Retina (tissue), 1 donor: ENCODE data around the gene AHCY.
"Not testable (repeated sequence)": the region's sequence is repeated elsewhere in the genome, so short reads cannot be mapped to it uniquely, and the experiment has no call there.

Source experiments
- DNase-seq: peaks from one replicate; pipeline ENCODE4 v3.0.0-alpha.2; 2016

AHCY gene

DNA sequence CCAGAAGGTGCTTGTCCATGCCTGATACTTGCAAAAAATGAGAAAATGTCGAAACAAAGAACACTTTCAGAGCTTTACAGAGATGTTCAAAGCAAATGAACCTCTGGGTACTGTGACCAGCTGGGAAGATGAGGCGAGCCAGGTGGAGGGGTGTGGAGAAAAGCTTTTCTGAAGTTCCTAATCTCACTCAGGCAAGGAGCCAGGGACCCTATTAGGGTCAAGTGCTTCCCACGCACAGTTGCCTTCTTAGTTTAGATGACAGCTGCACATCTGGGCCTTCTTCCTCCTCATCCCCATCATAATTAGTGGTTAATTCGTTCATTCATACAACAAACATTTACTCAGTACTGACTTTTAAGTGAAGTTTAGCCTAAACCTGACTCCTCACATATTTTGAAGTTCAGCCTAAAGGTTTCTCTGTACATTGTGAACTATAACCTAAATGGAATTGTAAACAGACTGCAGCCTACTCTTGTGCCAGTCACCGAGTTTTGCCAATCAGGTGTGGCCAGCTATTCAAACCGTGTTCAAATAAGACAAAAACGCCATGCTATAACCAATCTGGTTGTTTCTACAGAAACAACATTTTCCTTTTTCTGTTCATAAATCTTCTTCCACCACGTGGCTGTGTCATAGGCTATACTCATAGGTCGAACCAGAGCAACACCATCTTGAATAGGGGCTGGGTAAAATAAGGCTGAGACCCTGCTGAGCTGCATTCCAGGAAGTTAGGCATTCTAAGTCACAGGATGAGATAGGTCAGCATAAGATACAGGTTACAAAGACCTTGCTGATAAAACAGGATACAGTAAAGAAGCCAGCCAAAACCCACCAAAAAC lies 19.3 kb upstream of the AHCY start:
- DNase-seq = no peak

DNA sequence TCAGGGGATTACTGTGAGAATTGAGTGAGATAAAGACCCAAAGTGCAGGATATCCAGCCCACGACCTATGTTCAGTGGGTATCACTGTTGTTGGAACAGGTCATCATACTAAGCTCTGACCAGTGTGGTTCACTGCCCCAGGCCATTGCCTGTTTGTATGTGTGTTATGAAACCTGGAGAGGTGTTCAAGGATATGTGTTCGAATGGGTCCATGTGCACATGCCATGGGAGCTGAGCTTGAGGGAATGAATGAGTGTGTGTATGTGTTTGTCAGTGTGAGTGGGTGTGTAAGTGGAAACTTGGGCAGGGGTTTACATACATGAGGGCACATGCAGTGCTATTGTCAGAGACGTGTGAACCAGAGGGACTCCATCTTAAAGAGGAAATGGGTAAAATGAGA lies 17.7 kb upstream of the AHCY start:
- DNase-seq = no peak

DNA sequence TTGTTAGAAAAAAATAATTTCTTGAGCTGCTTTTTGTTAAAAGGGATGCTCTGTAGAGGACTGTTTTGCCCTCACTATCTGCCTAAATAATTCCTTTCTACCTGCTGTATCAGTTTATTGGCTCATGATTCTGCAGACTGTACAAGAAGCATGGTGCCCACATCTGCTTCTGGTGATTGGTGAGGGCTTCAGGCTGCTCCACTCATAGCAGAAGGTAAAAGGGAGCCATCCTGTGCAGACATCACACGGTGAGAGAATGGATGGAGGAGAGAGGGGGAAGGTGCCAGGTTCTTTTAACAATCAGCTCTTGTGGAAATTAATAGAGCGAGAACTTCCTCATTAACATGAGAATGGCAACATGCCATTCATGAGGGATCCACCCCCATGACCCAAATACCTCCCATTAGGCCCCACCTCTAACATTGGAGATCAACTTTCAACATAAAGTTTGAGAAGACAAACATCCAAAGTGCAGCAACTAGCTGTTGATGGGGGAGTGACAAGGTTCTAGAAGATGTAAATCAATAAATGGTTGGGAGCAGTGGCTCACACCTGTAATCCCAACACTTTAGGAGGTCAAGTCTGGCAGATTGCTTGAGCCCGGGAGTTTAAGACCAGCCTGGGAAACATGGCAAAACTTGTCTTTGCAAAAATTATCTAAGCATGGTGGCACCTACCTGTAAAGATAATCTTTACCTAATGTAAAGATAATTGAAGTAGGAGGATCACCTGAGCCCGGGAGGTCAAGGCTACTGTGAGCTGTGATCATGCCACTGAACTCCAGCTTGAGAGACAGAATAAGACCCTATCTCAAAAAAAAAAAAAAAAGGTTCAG lies 15.7 kb upstream of the AHCY start:
- peak; percentile 50 for DNase-seq

DNA sequence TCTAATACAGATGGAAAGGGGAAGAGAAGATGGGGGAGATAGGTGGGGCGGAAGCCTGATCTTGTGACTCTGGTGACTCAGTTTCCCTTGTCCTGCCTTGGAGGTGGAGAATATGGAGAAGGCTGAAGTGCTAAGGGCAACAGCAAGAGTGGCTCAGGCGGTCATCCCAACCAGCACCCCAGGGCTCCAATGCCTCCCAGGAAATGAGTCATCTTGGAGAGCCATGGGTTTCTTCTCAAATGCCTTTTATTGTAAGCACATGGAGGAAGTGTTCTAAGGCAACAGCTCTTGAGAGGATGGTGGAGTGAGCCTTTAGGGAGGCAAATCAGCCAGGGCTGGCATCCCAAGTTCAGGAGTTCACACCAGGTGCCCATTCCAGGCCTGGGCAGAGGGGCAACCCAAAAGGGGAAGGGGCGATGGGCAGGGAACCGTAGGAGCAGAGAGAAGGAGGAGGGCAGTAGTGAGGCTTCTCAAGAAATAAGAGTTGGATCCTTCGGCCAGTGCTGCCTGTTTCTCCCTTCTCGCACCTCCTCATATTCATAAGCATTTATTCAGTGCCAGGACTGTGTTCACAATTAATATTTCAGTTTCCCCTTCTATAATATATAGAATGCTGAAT lies 13.2 kb upstream of the AHCY start:
- no peak for DNase-seq

DNA sequence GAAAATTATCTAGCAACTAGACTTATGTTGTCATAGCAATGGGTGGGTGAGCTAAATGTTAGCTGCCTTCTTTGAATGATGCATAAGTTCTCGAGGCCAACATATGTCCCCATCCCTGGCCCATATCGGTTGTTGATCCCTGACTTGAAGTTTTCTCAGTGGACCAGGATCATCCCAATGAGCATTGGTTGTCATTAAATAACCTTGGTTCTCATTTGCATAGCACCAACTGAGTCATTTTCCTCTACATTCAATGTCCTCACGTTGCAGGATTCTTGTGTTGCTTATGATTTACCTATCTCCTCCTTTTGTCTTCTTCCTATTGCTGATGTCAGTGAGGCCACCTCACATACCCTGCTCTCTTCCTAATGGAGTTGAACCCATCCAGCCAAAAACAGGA lies 12.1 kb upstream of the AHCY start:
- DNase-seq = no peak

DNA sequence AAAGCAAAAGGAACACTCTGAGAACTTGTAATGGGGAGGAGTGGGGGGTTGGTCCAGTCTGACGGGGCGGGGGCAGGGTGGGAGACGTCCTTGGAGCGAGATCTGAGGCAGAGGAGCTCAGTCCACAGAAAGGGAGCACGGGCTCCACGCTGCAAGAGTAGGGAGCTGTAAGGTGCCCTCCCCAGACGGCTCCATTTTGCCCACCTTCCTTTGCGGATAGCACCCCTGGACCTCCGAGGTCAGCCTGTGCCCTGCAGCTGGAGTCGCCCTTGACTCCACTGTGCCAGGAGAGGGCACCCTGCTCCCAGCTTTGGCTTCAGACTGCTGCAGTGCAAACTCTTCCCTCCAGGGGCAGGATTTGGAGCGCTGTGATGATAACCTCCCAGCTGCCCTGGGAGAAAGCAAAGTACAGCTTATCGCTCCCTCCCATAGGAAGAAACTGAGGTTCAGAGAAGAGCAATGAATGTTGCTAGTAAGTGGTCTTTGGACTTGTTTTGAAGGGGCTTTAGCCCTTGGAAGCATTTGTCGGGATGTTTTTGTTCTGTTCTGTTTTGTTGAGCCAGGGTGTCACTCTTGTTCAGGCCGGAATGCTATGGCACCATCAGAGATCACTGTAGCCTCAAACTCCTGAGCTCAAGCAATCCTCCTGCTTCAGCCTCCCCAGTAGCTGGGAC lies 9.5 kb upstream of the AHCY start:
- DNase-seq = peak; percentile 89

DNA sequence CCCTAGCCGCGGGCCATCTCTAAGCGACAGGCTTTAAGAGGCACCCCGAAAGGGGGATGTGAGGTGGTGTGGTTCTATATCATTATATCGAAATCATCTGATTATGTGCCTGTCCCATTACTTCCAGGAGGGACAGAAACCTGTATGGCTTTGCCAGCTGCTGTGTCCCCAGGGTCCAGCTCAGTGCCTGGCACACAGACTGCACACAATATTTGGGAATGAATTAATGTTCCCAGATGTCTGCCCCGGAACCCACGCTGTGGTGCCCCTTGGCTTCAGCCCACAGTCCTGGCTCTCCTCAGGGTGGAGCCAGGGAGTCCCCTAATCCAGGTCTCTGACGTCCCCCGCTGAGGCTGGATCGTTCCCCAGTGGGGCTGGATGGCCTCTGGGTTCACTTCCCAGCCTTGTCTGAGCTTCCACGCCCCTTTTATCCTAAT lies 8.9 kb upstream of the AHCY start:
- DNase-seq = peak; percentile 16

DNA sequence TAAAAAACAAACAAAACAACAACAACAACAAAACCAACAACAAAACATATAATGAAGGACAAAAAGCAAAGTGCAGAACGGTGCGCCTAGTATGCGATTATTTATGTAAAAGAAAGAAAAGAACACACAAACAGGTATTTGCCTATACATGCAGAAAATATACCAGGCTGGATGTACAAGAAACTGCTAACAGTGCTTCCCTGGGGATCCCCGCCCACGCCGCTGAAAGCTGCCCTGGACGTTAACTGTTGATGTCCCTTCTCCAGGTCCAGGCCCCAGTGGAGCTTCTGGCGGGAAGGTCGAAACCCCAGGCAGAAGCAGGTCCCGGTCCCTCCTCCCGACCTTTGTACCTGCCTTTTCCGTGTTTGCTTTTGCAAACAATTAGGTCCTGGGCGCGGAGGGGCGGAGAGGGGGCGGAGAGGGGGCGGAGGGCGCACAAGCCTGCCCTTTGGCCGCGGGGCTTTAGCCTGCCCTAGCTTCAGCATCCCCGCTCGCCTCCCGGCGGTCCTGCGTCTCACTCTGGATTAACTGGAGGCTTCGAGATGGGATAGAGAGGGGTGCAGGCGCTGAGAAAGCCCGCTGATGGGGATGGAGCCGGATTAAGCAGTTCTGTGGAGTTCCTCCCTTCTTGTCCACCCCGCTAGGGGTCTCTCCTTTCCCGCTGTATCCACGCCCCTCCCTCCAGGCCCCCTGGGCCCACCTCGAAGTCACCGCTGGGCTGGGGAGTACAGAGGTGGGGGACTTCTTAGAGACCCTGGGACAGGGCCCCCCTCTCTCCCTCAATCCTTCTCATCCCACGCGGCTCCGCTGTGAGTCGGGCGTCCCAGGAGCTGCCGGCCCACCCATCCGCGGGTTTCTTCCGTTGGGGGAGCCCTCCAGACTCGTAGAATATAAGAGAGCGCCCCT lies 8.2 kb upstream of the AHCY start:
- peak; percentile 38 for DNase-seq

DNA sequence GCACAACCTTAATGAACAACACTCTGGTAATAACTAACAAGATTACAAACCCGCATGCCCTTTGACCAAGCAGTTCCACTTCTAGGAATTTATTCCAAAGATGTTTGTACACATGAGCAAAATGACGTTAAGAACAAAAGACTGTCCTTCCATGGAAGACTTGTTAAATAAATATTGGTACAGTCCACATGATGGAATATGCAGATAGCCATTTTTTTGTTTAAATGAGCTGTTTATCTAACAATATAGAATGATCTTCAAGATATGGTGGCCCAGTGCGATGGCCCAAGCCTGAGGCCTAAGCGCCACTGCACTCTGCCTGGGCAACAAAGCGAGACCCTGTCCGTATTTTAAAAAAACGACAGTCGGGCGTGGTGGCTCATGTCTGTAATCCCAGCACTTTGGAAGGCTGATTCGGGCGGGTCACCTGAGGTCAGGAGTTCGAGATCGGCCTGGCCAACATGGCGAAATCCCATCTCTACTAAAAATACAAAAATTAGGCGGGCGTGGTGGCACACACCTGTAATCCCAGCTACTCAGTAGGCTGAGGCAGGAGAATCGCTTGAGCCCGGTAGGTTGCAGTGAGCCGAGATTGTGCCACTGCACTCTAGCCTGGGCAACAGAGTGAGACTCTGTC lies 7.4 kb upstream of the AHCY start:
- DNase-seq = no peak

DNA sequence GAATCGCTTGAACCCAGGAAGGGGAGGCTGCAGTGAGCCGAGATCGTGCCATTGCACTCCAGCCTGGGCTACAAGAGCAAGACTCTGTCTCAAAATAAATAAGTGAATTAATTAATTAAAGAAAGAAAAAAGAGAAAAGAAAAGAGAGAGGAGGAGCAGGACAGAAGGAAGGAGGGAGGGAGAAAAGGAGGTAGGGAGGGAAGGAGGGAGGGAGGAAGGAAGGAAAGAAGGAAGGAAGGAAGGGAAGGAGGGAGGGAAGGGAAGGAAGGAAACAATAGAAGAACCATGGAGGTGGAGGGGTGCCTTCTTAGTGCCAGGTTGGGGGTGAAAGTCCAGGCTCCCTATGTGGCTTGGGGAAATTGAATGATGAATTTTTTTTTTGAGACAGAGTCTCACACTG lies 6.5 kb upstream of the AHCY start:
- DNase-seq = no peak

DNA sequence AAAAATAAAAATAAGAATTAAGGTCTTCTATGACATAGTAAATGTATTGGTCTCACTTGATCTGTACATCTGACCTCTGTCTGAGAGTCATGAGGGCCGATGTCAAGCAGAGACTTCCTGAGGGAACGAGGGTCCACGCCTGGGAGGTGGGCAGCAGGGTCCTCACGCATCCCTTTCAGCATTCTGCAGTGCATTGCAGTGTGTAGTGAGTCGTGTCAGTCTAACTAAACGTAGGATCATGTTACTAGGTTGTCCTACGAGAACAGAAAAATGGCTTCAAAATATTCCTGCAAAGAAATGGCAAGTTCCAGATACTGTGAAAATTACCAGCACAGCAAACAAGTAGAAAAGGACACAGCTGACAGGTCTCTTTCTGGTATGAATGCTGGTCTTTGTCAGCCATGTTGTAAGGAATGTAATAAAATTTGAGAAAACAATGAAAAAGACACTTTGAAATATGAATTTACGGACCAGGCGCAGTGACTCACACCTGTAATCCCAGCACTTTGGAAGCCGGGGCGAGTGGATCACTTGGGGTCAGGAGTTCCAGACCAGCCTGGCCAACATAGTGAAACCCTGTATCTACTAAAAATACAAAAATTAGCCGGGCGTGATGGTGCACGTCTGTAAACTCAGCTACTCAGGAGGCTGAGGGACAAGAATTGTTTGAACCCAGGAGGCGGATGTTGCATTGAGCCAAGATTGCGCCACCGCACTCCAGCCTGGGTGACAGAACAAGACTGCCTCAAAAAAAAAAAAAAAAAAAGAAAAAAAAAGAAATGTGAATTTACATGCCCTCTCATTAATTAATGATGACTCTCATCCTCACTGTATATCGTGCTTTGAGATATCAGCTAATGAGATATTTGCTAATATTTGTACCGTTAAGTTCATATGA lies 2.4 kb upstream of the AHCY start:
- no peak for DNase-seq

DNA sequence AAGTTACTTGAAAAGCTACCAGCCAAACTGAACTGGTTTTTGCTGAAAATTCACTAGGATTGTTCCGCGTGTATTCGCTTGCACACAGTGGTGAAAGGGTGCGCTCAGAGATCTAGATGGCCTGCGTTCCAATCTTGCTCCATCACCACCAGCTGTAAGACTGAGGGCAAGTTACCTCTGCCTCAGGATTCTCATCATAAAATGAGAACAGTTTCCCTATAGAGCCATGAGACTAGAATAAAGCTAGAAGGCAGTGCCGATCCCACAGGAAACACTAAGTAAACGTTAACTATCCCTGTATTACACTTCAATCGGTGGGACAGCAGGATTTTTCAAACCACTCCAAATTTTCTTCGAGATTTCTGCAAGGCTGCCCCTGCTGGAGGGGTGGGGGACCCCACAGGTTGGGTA lies 838 bp downstream of the AHCY start:
- no peak for DNase-seq

DNA sequence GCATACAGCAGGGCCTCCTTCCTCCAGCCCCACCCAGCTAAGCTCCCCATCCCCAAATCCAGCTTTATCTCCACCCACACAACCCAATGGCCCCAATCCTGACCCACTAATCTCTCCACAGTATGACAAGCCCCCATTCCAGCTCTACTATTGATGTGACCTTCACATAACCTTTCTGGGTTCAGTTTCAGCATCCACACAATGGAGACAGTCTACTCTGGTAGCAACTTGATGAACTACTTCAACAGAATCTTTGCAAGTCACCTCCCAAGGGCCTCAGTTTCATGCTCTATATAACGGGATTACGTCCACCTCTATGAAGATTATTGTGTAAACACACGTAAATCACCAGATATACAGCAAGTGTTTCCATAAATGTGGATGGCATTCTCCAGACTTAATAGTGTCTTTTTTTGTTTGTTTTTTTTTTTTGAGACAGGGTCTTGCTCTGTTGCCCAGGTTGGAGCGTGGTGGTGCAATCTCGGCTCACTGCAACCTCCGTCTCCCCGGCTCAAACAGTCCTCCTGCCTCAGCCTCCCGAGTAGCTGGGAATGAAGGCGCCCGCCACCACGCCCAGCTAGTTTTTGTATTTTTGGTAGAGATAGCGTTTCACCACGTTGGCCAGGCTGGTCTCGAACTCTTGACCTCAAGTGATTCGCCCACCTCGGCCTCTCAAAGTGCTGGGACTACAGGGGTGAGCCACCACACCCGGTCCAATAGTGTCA lies 1.4 kb downstream of the AHCY start:
- no peak for DNase-seq

DNA sequence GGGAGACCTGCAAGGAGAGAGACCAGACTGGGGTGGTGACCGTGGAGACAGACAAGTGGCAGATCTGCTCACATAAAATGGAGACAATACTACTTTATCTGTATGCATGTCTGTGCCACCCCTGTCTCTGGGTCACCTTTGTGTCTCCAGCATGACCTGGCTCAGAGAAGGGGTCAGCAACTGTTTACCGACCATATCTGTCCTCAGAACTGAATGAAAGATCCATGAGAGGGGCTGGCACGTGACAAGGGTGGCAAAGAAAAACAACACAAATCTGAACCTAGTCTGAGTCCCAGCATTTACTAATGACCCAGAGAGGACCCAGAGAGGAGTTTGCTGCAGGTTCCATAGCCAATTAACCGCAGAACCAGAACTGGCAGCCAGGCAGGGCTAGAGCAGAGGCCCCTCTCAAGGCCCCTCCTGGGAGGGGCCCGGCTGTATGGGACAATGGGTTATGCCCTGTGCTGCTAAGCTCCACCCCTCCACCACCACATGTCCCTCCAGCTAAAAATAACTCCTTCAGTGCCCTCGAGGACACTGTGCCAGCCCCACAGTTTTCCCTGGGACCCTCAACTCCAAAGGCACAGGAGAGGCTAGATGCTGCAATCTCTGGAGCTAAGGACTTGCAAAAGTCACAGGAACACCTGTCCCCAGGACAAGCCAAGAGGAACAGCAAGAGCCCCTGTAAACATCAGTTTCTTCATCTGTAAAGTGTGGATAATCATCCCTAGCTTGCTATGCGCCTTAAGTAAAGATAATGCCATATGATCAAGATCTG lies 2.2 kb downstream of the AHCY start:
- DNase-seq = peak; percentile 49

DNA sequence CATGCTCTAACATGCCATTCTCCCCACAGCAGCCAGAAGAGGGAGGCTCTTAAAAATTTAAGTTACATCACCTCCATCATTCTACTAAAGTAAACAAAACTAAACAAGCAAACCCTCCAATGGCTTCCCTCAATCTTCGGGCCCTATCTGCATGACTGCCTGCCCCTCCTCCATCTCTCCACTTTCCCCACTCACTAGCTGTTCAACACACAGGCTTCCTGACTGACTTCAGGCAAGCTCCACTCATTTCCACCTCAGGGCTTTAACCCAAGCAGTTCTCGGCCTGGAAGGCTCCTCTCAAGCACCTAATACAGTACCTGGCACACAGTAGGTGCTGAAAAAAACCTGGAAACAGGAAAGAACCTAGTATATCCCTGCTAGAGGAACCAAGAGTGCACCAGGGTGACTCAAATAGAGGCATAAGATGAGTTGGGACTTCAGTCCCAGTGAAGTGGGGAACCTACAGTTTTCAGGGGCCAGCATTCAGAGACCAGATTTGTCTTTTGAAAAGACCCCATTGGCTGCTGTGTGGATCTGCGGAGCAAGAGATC lies 2.8 kb downstream of the AHCY start:
- DNase-seq = no peak

DNA sequence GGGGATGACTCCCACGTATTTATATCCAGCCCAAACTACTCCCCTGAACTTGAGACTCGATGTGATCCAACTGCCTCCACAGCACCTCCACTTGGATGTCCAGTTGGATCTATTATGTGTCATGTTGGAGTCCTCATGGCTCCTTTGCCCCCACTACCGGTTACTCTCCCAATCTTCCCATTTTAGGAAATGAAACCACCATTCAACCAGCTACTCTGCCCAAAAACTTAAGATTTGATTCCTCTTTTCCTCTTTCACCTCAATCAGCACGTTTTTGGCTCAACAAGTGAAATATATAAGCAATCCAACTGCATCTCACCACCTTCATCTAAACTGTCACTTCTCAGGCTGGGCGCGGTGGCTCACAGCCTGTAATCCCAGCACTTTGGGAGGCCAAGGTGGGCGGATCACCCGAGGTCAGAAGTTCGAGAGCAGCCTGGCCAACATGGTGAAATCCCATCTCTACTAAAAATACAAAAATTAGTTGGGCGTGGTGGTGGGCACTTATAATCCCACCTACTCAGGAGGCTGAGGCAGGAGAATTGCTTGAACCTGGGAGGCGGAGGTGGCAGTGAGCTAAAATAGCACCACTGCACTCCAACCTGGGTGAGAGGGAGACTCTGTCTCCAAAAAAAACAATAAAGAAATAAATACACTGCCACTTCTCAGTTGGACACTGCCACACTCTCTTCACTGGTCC lies 3.4 kb downstream of the AHCY start:
- DNase-seq = no peak

DNA sequence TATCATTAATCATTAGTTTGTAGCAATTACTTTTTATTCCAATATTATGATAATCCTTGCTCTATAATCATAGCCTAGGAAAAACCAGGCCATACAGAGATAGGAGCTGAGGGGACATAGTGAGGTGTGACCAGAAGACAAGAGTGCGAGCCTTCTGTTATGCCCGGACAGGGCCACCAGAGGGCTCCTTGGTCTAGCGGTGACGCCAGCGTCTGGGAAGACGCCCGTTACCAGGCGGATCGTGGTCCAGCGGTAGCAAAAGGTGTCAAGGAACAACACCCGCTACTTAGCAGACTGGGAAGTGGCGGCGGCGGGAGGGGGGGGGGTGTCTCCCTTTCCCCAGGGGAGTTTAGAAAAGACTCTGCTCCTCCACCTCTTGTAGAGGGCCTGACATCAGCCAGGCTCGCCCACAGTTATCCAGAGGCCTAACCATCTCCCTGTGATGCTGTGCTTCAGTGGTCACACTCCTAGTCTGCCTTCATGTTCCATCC lies 4.8 kb downstream of the AHCY start:
- not testable (repeated sequence) for DNase-seq

DNA sequence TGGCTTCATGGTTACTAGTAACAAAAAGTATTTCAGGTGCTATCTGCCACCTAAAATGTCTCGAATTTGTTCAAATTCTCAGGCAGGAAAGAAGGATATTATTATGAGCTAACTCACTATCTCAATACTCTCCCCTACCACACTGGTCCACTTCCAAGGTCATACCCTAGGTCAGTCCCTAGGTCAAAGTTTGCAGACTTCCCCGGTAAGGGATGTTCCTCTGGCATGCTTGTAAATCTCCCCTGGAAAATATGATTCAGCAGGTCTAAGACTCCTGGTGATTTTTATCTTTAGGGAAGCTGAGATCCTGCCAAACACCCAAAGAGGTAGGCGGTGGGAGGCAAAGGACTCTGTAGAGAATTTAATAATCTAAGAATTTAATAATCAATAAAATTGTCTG lies 6.7 kb downstream of the AHCY start:
- DNase-seq = no peak
